Esophagus squamous epithelium (tissue), 5 donors: ENCODE measurements around the gene JUNB. TPM values are rescaled to one million over a fixed set of nuclear protein-coding genes. Genes with fewer than 3 reads are reported as not detected.

Source experiments
- DNase-seq: peaks from one replicate; lab custom pipeline; 2025; lab: John Stamatoyannopoulos, UW
- H3K27ac ChIP-seq, 4 donors: fragments of 200-600 bp; sonication (generic); one replicate each; pipeline ENCODE4 v1.5.1; 2016 to 2019; ENCODE audit warnings: mild to moderate bottlenecking in 1 of 4
- H3K27me3 ChIP-seq, 4 donors: fragments of 200-600 bp; sonication (generic); 1 replicate in 3 of 4; 2 replicates in 1 of 4; pipeline versions ENCODE4 v1.5.1 to v1.6.0; 2017 to 2021; ENCODE audit warnings: antibody characterized with exemption in 1 of 4
- H3K36me3 ChIP-seq, 3 donors: fragments of 200-600 bp; sonication (generic); one replicate each; pipeline ENCODE4 v1.5.1; 2016 to 2019
- H3K4me1 ChIP-seq, 3 donors: fragments of 200-600 bp; sonication (generic); one replicate each; pipeline ENCODE4 v1.5.1; 2017 to 2019
- H3K4me3 ChIP-seq, 4 donors: fragments of 200-600 bp; sonication (generic); 1 replicate in 3 of 4; 2 replicates in 1 of 4; pipeline ENCODE4 v1.5.1; 2016 to 2019; ENCODE audit warnings: mild to moderate bottlenecking in 2 of 4, moderate library complexity in 1 of 4
- H3K9me3 ChIP-seq, 3 donors: fragments of 200-600 bp; sonication (generic); one replicate each; pipeline ENCODE4 v1.5.1; 2016 to 2019
- POLR2A ChIP-seq, 4 donors: fragments of 450-650 bp; IDR thresholded peaks; one replicate each; pipeline ENCODE4 v1.6.1; 2017; ENCODE audit warnings: antibody characterized with exemption in 4 of 4, mild to moderate bottlenecking in 4 of 4, moderate library complexity in 3 of 4
- WGBS, 2 donors: methylation state at CpG; one replicate each; pipeline ENCODE4 v1.1.5; 2018; 5-methylcytosine and 5-hydroxymethylcytosine counted together
- intact Hi-C: fragments of 100-400 bp; cut with DNase I; formaldehyde crosslinking; loops from one replicate; pipeline ENCODE4 v1.15.0; 2022
- total RNA-seq, 4 donors: library from RNA; depleted of rRNA; stranded (reverse); fragments of >200 nt; gene quantifications; one replicate each; pipeline ENCODE4 v1.1.0, GENCODE V29; 2016
- TF ChIP-seq, protein P1 (sequence below), 6 experiments: fragments of 450-650 bp in 4 of 6; fragments of 200-600 bp in 2 of 6; sonication (generic) in 2 of 6; IDR thresholded peaks; one replicate each; pipeline ENCODE4 v1.5.1; 2016 to 2019; ENCODE audit warnings: antibody characterized with exemption in 6 of 6, mild to moderate bottlenecking in 4 of 6, moderate library complexity in 4 of 6
- donor health status: DM: yes; HTN: yes; CAD: no.

JUNB gene
- total RNA-seq, 4 donors from 2014 or later: 260 to 945 (median 388) TPM

DNA sequence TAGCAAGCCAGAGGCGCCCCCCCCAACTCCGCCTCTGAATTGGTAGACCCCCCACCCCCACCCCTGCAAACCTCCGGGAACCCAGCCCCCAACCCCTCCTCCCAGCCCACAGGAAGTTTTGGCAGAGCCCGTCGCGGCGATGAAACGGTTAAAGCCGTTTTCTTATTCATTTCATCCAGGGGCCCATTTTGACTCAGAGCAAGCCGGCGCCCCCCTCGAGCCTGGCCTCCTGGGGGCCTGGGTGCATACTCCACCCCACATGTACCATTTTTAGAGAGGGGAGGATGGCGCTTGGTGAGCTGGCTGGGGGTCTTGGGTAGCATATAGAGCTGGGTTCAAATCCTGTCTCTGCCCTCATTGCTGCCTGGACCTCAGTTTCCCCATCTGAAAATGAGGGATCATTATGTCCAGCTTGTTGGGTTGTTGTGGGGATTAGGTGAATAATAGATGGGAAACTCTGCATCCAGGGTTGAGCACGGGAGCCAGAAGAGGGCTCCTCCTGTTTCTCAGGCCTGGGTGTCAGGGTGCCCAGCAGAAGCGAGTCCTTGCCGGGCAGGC lies 7.9 kb upstream of the JUNB start:
- intact Hi-C loops: no loop called here
- Histone ChIP-seq H3K27me3 (no peaks in the 10 kb centered on the region), H3K27ac (peak overlapping the region; percentile 99), H3K4me1 (peaks cover 79 to 89% (median 80%) of the 10 kb centered on the region in 3 donors), H3K9me3 (no peaks in the 10 kb centered on the region), H3K36me3 (no peaks in the 10 kb centered on the region), H3K4me3 (peak overlapping the region; percentile 43 to 70 (median 55))
- peak in 1 of 4 donors; percentile 12 for TF ChIP-seq POLR2A (IDR thresholded peaks at IDR 0.05)
- TF ChIP-seq, protein P1, sequence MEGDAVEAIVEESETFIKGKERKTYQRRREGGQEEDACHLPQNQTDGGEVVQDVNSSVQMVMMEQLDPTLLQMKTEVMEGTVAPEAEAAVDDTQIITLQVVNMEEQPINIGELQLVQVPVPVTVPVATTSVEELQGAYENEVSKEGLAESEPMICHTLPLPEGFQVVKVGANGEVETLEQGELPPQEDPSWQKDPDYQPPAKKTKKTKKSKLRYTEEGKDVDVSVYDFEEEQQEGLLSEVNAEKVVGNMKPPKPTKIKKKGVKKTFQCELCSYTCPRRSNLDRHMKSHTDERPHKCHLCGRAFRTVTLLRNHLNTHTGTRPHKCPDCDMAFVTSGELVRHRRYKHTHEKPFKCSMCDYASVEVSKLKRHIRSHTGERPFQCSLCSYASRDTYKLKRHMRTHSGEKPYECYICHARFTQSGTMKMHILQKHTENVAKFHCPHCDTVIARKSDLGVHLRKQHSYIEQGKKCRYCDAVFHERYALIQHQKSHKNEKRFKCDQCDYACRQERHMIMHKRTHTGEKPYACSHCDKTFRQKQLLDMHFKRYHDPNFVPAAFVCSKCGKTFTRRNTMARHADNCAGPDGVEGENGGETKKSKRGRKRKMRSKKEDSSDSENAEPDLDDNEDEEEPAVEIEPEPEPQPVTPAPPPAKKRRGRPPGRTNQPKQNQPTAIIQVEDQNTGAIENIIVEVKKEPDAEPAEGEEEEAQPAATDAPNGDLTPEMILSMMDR (IDR thresholded peaks at IDR 0.05): peak in 1 of 6 experiments; percentile 6
- no peak for DNase-seq
- 4 to 19% methylated on average over 4 to 5 of the region's 16 CpGs for WGBS, 2 donors

DNA sequence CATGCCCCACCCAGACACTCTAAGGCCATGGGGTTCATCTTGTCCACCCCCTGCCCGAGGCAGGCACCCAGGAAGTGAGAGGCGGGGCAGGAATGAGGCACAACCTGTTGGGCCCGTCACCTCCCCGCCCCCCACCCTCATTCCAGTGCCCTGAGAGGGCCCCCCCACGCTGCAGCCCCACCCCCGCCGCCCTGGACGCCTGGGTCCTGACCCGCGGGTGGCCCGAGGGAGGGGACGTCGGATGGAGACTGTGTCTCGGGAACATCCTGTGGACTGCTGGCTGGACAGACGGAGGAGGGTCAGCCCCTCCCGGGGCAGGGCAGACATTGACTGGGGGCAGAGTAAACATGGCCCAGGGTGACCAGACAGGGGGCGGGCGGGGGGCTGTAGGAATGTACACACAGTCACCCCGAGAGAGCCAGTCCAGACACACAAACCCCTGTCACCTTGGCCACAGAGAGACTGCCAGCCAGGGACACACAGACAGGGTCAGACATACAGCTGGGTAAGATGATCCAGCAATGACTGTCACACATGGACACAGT lies 7.4 kb upstream of the JUNB start:
- Histone ChIP-seq H3K4me1 (peaks cover 79 to 89% (median 80%) of the 10 kb centered on the region in 3 donors), H3K36me3 (no peaks in the 10 kb centered on the region), H3K27ac (peak overlapping the region; percentile 99), H3K9me3 (no peaks in the 10 kb centered on the region), H3K4me3 (peak overlapping the region in 3 of 4 donors; percentile 52 to 70 (median 58)), H3K27me3 (no peaks in the 10 kb centered on the region)
- intact Hi-C loops: no loop called here
- WGBS, 2 donors: 0 to 50% methylated on average over 1 to 2 of the region's 19 CpGs
- DNase-seq: no peak
- TF ChIP-seq POLR2A (IDR thresholded peaks at IDR 0.05): no peak
- TF ChIP-seq, protein P1 (IDR thresholded peaks at IDR 0.05): no peak

DNA sequence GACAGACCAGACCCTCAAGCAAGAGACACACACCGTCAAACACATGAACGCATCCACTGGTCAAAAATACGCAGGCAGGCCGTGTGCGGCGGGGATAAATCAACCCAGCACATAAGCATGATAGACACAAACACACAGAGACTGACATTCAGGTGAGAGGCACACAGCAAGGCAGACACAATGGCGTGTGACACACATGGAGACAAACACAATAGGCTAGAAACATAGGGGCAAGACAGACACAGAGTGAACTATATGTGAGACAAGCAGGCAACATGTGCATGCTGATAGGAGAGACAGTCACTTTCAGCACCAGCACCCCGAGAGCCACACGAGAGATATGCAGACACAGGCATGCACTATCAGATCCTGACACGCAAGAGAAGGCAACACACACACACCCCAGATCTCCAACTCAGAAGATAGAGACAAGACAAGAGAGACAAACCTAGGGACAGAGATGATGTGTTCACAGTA lies 6.9 kb upstream of the JUNB start:
- Histone ChIP-seq H3K4me1 (peaks cover 78 to 89% (median 80%) of the 10 kb centered on the region in 3 donors), H3K27ac (peak overlapping the region; percentile 99), H3K27me3 (no peaks in the 10 kb centered on the region), H3K36me3 (no peaks in the 10 kb centered on the region), H3K9me3 (no peaks in the 10 kb centered on the region), H3K4me3 (peak overlapping the region in 3 of 4 donors; percentile 22 to 70 (median 58))
- WGBS, 2 donors: 25 to 38% methylated on average over 9 to 10 of the region's 10 CpGs
- no peak for TF ChIP-seq POLR2A (IDR thresholded peaks at IDR 0.05)
- TF ChIP-seq, protein P1 (IDR thresholded peaks at IDR 0.05): no peak
- intact Hi-C loops: no loop called here
- no peak for DNase-seq

DNA sequence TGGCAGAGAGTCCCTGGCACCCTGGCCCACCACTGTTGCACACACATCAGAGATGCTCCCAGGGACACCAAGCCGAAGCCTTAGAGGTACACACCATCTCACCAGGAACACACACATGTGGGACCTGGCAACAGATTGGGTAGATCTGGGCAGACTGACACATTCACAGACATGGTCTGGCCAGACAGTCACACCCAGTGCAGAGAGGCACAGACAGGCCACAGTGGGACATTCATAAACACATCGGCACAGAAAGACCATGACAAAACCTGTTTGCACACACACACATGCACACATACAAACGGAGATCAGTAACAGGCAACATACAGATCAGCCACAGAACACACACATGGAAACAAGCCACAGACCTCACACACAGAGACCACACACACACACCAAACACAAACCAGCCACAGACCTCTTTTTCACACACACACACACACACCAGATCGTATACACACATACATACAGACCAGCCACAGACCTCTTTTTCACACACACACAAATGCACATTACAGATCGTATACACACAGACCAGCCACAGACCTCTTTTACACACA lies 6.3 kb upstream of the JUNB start:
- no peak for DNase-seq
- Histone ChIP-seq H3K36me3 (no peaks in the 10 kb centered on the region), H3K4me3 (peak overlapping the region in 2 of 4 donors; percentile 22 to 58), H3K4me1 (peaks cover 74 to 89% (median 79%) of the 10 kb centered on the region in 3 donors), H3K27me3 (no peaks in the 10 kb centered on the region), H3K9me3 (no peaks in the 10 kb centered on the region), H3K27ac (peak overlapping the region; percentile 99)
- TF ChIP-seq, protein P1 (IDR thresholded peaks at IDR 0.05): no peak
- no peak for TF ChIP-seq POLR2A (IDR thresholded peaks at IDR 0.05)
- WGBS, 2 donors: 36 to 49% methylated on average over 5 of the region's 5 CpGs
- intact Hi-C loops: no loop called here
